Osteocyte (in vitro differentiated cells): Measurements from ENCODE around the gene SIGLEC7. TPM values are rescaled to one million over a fixed set of nuclear protein-coding genes. Genes with fewer than 3 reads are reported as not detected.
"Not testable (repeated sequence)": the region's sequence is repeated elsewhere in the genome, so short reads cannot be mapped to it uniquely, and the experiment has no call there.

Experiments used
- DNase-seq: peaks from one replicate; pipeline ENCODE4 v3.0.0; 2021; ENCODE audit warnings: mixed read lengths; ENCODE audit not compliant: unreplicated experiment; ENCODE audit errors: extremely low spot score
- H3K27ac Mint-ChIP-seq: one replicate; pipeline ENCODE4 v1.8.0; 2021; ENCODE audit warnings: mild to moderate bottlenecking, mixed read lengths; ENCODE audit not compliant: unreplicated experiment
- H3K27me3 Mint-ChIP-seq: one replicate; pipeline ENCODE4 v1.8.0; 2021; ENCODE audit warnings: mixed read lengths; ENCODE audit not compliant: unreplicated experiment
- H3K36me3 Mint-ChIP-seq: one replicate; pipeline ENCODE4 v1.8.0; 2021; ENCODE audit warnings: mixed read lengths; ENCODE audit not compliant: unreplicated experiment
- H3K4me1 Mint-ChIP-seq: one replicate; pipeline ENCODE4 v1.8.0; 2021; ENCODE audit warnings: mixed read lengths; ENCODE audit not compliant: unreplicated experiment
- H3K4me3 Mint-ChIP-seq: one replicate; pipeline ENCODE4 v1.8.0; 2021; ENCODE audit warnings: mild to moderate bottlenecking, moderate library complexity, mixed read lengths; ENCODE audit not compliant: unreplicated experiment
- H3K9me3 Mint-ChIP-seq: one replicate; pipeline ENCODE4 v1.8.0; 2021; ENCODE audit warnings: mixed read lengths; ENCODE audit not compliant: unreplicated experiment
- CTCF ChIP-seq: fragments of 200-600 bp; sonication (generic); IDR thresholded peaks from 2 replicates; pipeline ENCODE4 v1.5.0; 2021; ENCODE audit warnings: antibody characterized with exemption, mild to moderate bottlenecking, moderate library complexity
- total RNA-seq: library from RNA; stranded (reverse); gene quantifications from 2 replicates; pipeline ENCODE4 v1.2.1, GENCODE V29; 2021

SIGLEC7 gene
- total RNA-seq, 1 donor from 2014 or later = not detected

- no peak for DNase-seq
- H3K27ac Mint-ChIP-seq = no peak overlapping the region
- H3K4me1 Mint-ChIP-seq = no peaks in the 10 kb centered on the region
- no peaks in the 10 kb centered on the region for H3K9me3 Mint-ChIP-seq
- no peak for TF ChIP-seq CTCF
- no peak overlapping the region for H3K4me3 Mint-ChIP-seq
- no peaks in the 10 kb centered on the region for H3K36me3 Mint-ChIP-seq
- H3K27me3 Mint-ChIP-seq = peaks cover 2% of the 10 kb centered on the region
Observed at GRCh38 chr19:51168564-51169282, 26.6 kb downstream of the SIGLEC7 start.

GRCh38 chr19:51169283-51169918, 27.3 kb downstream of the SIGLEC7 start:
- H3K36me3 Mint-ChIP-seq, H3K27me3 Mint-ChIP-seq, H3K4me1 Mint-ChIP-seq, DNase-seq, H3K4me3 Mint-ChIP-seq, H3K27ac Mint-ChIP-seq, H3K9me3 Mint-ChIP-seq: not testable (repeated sequence)
- TF ChIP-seq CTCF = peak; percentile 85

GRCh38 chr19:51172223-51172622, 30.1 kb downstream of the SIGLEC7 start:
- H3K9me3 Mint-ChIP-seq = no peaks in the 10 kb centered on the region
- no peak overlapping the region for H3K27ac Mint-ChIP-seq
- H3K27me3 Mint-ChIP-seq = peaks cover 2% of the 10 kb centered on the region
- H3K36me3 Mint-ChIP-seq = no peaks in the 10 kb centered on the region
- no peak for DNase-seq
- no peaks in the 10 kb centered on the region for H3K4me1 Mint-ChIP-seq
- no peak for TF ChIP-seq CTCF
- H3K4me3 Mint-ChIP-seq = no peak overlapping the region

- Mint-ChIP-seq H3K9me3 (no peaks in the 10 kb centered on the region), H3K27ac (no peak overlapping the region), H3K27me3 (peaks cover 2% of the 10 kb centered on the region), H3K4me3 (no peak overlapping the region), H3K36me3 (no peaks in the 10 kb centered on the region), H3K4me1 (no peaks in the 10 kb centered on the region)
- no peak for TF ChIP-seq CTCF
- DNase-seq = no peak
Observed at GRCh38 chr19:51173681-51174080, 31.6 kb downstream of the SIGLEC7 start.

- H3K9me3 Mint-ChIP-seq = no peaks in the 10 kb centered on the region
- DNase-seq = no peak
- no peaks in the 10 kb centered on the region for H3K4me1 Mint-ChIP-seq
- no peaks in the 10 kb centered on the region for H3K27me3 Mint-ChIP-seq
- no peaks in the 10 kb centered on the region for H3K36me3 Mint-ChIP-seq
- H3K4me3 Mint-ChIP-seq = no peak overlapping the region
- no peak for TF ChIP-seq CTCF
- H3K27ac Mint-ChIP-seq = no peak overlapping the region
Observed at GRCh38 chr19:51179256-51179655, 37.2 kb downstream of the SIGLEC7 start.
